Activated CD4-positive, alpha-beta memory T cell treated with anti-CD3 and anti-CD28 coated beads, Interleukin-2, amount 10 ng/mL, durations not matched to agents 7 days and 5 days (primary cell): ENCODE measurements around the gene NR2F2. TPM values are rescaled to one million over a fixed set of nuclear protein-coding genes. Genes with fewer than 3 reads are reported as not detected.

Experiments used
- CTCF ChIA-PET: fragments of 350-600 bp; sonication (Branson Sonifier 250); formaldehyde crosslinking; loops from one replicate; lab custom pipeline; 2021; ENCODE audit warnings: antibody characterized with exemption, inconsistent platforms; lab: Charles Lee
- POLR2A ChIA-PET: fragments of 350-600 bp; sonication (Branson Sonifier 250); formaldehyde crosslinking; loops from one replicate; lab custom pipeline; 2021; ENCODE audit warnings: antibody characterized with exemption; lab: Charles Lee
- DNase-seq: peaks from one replicate; pipeline ENCODE4 v3.0.0-alpha.2; 2020
- H3K27ac Mint-ChIP-seq: one replicate; pipeline ENCODE4 v1.8.0; 2021; ENCODE audit warnings: mild to moderate bottlenecking, mixed read lengths
- H3K27me3 Mint-ChIP-seq: one replicate; pipeline ENCODE4 v1.8.0; 2021; ENCODE audit warnings: mixed read lengths
- H3K36me3 Mint-ChIP-seq: one replicate; pipeline ENCODE4 v1.8.0; 2021; ENCODE audit warnings: low read depth, mixed read lengths
- H3K4me1 Mint-ChIP-seq: one replicate; pipeline ENCODE4 v1.8.0; 2021; ENCODE audit warnings: mixed read lengths
- H3K4me3 Mint-ChIP-seq: one replicate; pipeline ENCODE4 v1.8.0; 2021; ENCODE audit warnings: mild to moderate bottlenecking, mixed read lengths
- H3K9me3 Mint-ChIP-seq: one replicate; pipeline ENCODE4 v1.8.0; 2021; ENCODE audit warnings: mixed read lengths
- total RNA-seq, 2 experiments: library from RNA; stranded (reverse); gene quantifications; one replicate each; pipeline ENCODE4 v1.2.3, GENCODE V29; 2021

NR2F2 gene
- total RNA-seq, 2 experiments from 2014 or later: not detected

- ChIA-PET CTCF (no interaction called here), POLR2A (no interaction called here)
- Mint-ChIP-seq H3K9me3 (no peaks in the 10 kb centered on the region), H3K4me3 (no peak overlapping the region), H3K27ac (no peak overlapping the region), H3K36me3 (no peaks in the 10 kb centered on the region), H3K27me3 (peaks cover 65% of the 10 kb centered on the region), H3K4me1 (no peaks in the 10 kb centered on the region)
- DNase-seq: no peak
Observed at GRCh38 chr15:96322536-96323318, 7.8 kb upstream of the NR2F2 start.

DNA sequence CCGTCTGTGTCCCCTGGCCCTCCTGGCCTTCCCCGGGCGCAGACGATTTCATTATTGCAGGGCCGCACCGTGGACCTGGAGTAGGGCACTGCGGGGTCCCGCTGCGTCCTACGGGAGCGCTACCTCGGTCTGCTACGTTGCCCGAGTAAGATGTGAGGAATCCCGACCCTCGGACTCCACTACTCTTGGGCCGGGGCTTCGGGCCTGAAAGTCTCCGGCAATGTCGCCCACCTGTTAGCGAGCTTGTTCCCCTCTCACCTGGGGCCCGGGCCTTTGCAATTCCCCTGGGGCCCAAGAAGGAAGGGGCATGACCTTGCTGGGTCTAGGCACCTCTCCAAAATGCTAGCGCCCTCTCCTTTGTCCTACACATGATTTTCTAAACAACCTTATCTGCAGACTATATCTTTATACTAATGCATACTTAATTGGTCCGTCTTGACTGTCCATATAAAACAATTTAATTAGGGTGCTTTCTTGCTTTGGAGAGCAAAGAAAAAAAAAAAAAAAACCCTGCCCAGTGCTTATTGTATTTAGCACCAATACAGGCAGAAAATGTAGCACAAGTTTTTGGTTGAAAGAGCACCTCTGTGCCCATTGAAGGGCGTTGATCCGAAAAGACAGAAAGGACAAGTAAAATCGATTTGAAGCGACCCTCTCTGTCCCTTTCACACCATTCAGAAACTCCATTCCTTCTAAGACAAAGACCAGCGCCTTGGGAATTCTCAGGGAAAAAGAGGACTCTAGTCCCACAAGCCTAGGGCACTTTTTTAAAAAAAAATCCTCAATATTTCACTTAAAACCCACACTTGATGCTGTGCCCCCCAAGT is 7.0 kb upstream of the NR2F2 start:
- no peak overlapping the region for H3K4me3 Mint-ChIP-seq
- H3K4me1 Mint-ChIP-seq: no peaks in the 10 kb centered on the region
- H3K9me3 Mint-ChIP-seq: no peaks in the 10 kb centered on the region
- peaks cover 72% of the 10 kb centered on the region for H3K27me3 Mint-ChIP-seq
- CTCF ChIA-PET: no interaction called here
- no peaks in the 10 kb centered on the region for H3K36me3 Mint-ChIP-seq
- POLR2A ChIA-PET: no interaction called here
- no peak overlapping the region for H3K27ac Mint-ChIP-seq
- no peak for DNase-seq

GRCh38 chr15:96324192-96324895 is 6.2 kb upstream of the NR2F2 start:
- DNase-seq: no peak
- CTCF ChIA-PET: no interaction called here
- Mint-ChIP-seq H3K27me3 (peaks cover 78% of the 10 kb centered on the region), H3K36me3 (peaks cover 2% of the 10 kb centered on the region), H3K4me3 (no peak overlapping the region), H3K9me3 (no peaks in the 10 kb centered on the region), H3K4me1 (no peaks in the 10 kb centered on the region), H3K27ac (no peak overlapping the region)
- POLR2A ChIA-PET: no interaction called here

GRCh38 chr15:96324940-96325540 is 5.5 kb upstream of the NR2F2 start:
- H3K4me1 Mint-ChIP-seq: peaks cover 4% of the 10 kb centered on the region
- DNase-seq: no peak
- no peaks in the 10 kb centered on the region for H3K9me3 Mint-ChIP-seq
- H3K4me3 Mint-ChIP-seq: no peak overlapping the region
- ChIA-PET CTCF (no interaction called here), POLR2A (no interaction called here)
- H3K27me3 Mint-ChIP-seq: peaks cover 80% of the 10 kb centered on the region
- peaks cover 5% of the 10 kb centered on the region for H3K36me3 Mint-ChIP-seq
- H3K27ac Mint-ChIP-seq: no peak overlapping the region

GRCh38 chr15:96325541-96326327 is 4.8 kb upstream of the NR2F2 start:
- Mint-ChIP-seq H3K27me3 (peaks cover 82% of the 10 kb centered on the region), H3K9me3 (no peaks in the 10 kb centered on the region), H3K36me3 (peaks cover 5% of the 10 kb centered on the region), H3K4me3 (no peak overlapping the region), H3K27ac (no peak overlapping the region), H3K4me1 (peaks cover 8% of the 10 kb centered on the region)
- CTCF ChIA-PET: no interaction called here
- POLR2A ChIA-PET: no interaction called here
- DNase-seq: no peak

DNA sequence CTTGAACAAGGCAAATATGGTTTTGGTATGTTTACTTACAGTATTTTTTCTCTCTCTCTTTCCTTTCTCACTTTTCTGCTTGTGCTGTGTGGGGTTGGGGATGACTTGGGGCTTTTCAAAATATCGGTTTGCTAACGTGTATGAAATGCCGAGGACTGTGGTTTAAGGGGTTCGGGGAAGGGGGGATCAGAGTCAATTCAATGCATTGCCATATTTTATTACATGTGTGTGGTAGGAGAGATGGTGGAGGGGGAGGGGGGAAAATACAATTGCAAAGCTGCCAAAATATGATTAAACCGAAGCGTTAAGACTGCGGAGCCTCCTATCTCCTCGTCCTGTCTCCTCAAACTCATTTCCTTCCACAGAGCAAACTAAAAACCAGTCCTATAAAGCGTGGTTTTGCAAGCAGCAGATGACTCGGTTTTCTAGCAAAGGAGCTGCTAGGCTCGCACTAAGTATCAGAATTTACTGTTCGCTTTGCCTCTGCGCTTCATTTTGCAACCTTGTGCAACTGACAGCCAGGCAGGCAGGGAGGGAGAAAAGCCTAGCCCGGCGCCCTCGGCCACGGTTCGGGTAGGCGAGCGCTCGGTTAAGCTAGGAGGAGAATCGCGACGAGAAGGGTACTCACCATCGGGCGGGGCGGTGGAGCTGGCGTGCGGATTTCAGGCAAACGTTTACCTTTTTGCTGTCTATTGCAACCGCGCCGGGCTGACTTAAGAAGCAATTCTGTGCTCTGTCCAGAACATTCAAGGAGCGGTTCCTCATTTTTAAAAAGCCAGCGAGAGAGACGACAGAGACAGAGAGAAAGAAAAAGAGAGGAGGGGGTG is 4.0 kb upstream of the NR2F2 start:
- Mint-ChIP-seq H3K9me3 (no peaks in the 10 kb centered on the region), H3K36me3 (peaks cover 7% of the 10 kb centered on the region), H3K27me3 (peaks cover 80% of the 10 kb centered on the region), H3K4me1 (peaks cover 11% of the 10 kb centered on the region), H3K27ac (no peak overlapping the region), H3K4me3 (no peak overlapping the region)
- POLR2A ChIA-PET: interaction anchor here (1.2 to 1.5 kb wide), 2 partner anchors 10 to 31 kb away, joined by 4 to 5 read pairs; no protein-coding TSS in a partner anchor
- DNase-seq: no peak
- CTCF ChIA-PET: interaction anchor here (0.5 to 1.4 kb wide), 8 partner anchors 11 to 908 kb away, joined by 3 to 6 read pairs (median 3); no protein-coding TSS in a partner anchor

GRCh38 chr15:96327155-96327741 is 3.3 kb upstream of the NR2F2 start:
- DNase-seq: no peak
- CTCF ChIA-PET: interaction anchor here (0.5 to 1.4 kb wide), 8 partner anchors 11 to 907 kb away, joined by 3 to 6 read pairs (median 3); no protein-coding TSS in a partner anchor
- Mint-ChIP-seq H3K4me1 (peaks cover 13% of the 10 kb centered on the region), H3K27me3 (peaks cover 83% of the 10 kb centered on the region), H3K27ac (no peak overlapping the region), H3K9me3 (no peaks in the 10 kb centered on the region), H3K36me3 (peaks cover 9% of the 10 kb centered on the region), H3K4me3 (no peak overlapping the region)
- POLR2A ChIA-PET: interaction anchor here (1.2 to 1.5 kb wide), 2 partner anchors 9 to 31 kb away, joined by 4 to 5 read pairs; no protein-coding TSS in a partner anchor

GRCh38 chr15:96328181-96328876 is 2.2 kb upstream of the NR2F2 start:
- Mint-ChIP-seq H3K36me3 (peaks cover 15% of the 10 kb centered on the region), H3K27me3 (peaks cover 82% of the 10 kb centered on the region), H3K9me3 (no peaks in the 10 kb centered on the region), H3K4me3 (no peak overlapping the region), H3K4me1 (peaks cover 17% of the 10 kb centered on the region), H3K27ac (no peak overlapping the region)
- DNase-seq: no peak
- CTCF ChIA-PET: interaction anchor here (1.3 to 1.4 kb wide), 2 partner anchors 18 to 30 kb away, joined by 3 read pairs; no protein-coding TSS in a partner anchor
- POLR2A ChIA-PET: no interaction called here

GRCh38 chr15:96328877-96329195 is 1.7 kb upstream of the NR2F2 start:
- Mint-ChIP-seq H3K36me3 (peaks cover 17% of the 10 kb centered on the region), H3K9me3 (no peaks in the 10 kb centered on the region)
- CTCF ChIA-PET: no interaction called here

GRCh38 chr15:96329403-96329981 is 1.0 kb upstream of the NR2F2 start:
- Mint-ChIP-seq H3K27ac (no peak overlapping the region), H3K4me1 (peaks cover 17% of the 10 kb centered on the region), H3K4me3 (no peak overlapping the region), H3K9me3 (no peaks in the 10 kb centered on the region), H3K36me3 (peaks cover 17% of the 10 kb centered on the region), H3K27me3 (peaks cover 84% of the 10 kb centered on the region)
- ChIA-PET POLR2A (no interaction called here), CTCF (no interaction called here)
- DNase-seq: no peak

More at GRCh38 chr15:96328877-96329195, 1.7 kb upstream of the NR2F2 start:
- Mint-ChIP-seq H3K4me3 (no peak overlapping the region), H3K27ac (no peak overlapping the region), H3K27me3 (peaks cover 82% of the 10 kb centered on the region), H3K4me1 (peaks cover 17% of the 10 kb centered on the region)
- no peak for DNase-seq
- POLR2A ChIA-PET: no interaction called here
